Caco-2 (cell line): ENCODE data around the gene P2RX2. TPM values are rescaled to one million over a fixed set of nuclear protein-coding genes. Genes with fewer than 3 reads are reported as not detected.

ENCODE experiments used
- BruUV-seq: library from RNA; stranded (reverse); fragments of 400-500 nt; replicated peaks from 2 replicates; lab custom pipeline; 2021; lab: Mats Ljungman, UMichigan
- CTCF ChIA-PET: fragments of 300-600 bp; sonication (Branson Sonifier 250); formaldehyde crosslinking; loops from one replicate; lab custom pipeline; 2022; ENCODE audit warnings: antibody characterized with exemption; lab: Charles Lee
- POLR2A ChIA-PET: fragments of 300-600 bp; sonication (Branson Sonifier 250); formaldehyde crosslinking; loops from one replicate; lab custom pipeline; 2022; ENCODE audit warnings: antibody characterized with exemption; lab: Charles Lee
- DNase-seq, 2 experiments: peaks; one replicate each; pipeline versions ENCODE4 v3.0.0 to v3.0.0-alpha.2; 2020 to 2022
- H3K27me3 ChIP-seq: replicated peaks from 2 replicates; pipeline ENCODE4 v1.6.0; 2011; ENCODE audit warnings: low read length; ENCODE audit not compliant: control insufficient read depth, insufficient read depth
- H3K36me3 ChIP-seq: 2 replicates; pipeline ENCODE4 v1.5.1; 2011; ENCODE audit warnings: low read length; ENCODE audit not compliant: control insufficient read depth, insufficient read depth
- H3K4me1 ChIP-seq: fragments of 250-450 bp; sonication (Bioruptor Pico); 2 replicates; pipeline ENCODE4 v1.5.1; 2020; ENCODE audit warnings: mild to moderate bottlenecking
- H3K4me3 ChIP-seq: 2 replicates; pipeline ENCODE4 v1.5.1; 2011; ENCODE audit warnings: low read depth, mild to moderate bottlenecking, control low read depth, low read length
- H3K9me3 ChIP-seq: fragments of 250-450 bp; sonication (Bioruptor Pico); 2 replicates; pipeline ENCODE4 v1.5.1; 2020; ENCODE audit warnings: mild to moderate bottlenecking, moderate library complexity
- H3K27ac Mint-ChIP-seq: one replicate; pipeline ENCODE4 v1.8.0; 2022; ENCODE audit warnings: mixed read lengths; ENCODE audit not compliant: unreplicated experiment
- H3K27me3 Mint-ChIP-seq: one replicate; pipeline ENCODE4 v1.8.0; 2022; ENCODE audit warnings: mixed read lengths; ENCODE audit not compliant: insufficient read depth, unreplicated experiment
- H3K36me3 Mint-ChIP-seq: one replicate; pipeline ENCODE4 v1.8.0; 2022; ENCODE audit warnings: mild to moderate bottlenecking, mixed read lengths; ENCODE audit not compliant: insufficient read depth, unreplicated experiment
- H3K4me1 Mint-ChIP-seq: one replicate; pipeline ENCODE4 v1.8.0; 2022; ENCODE audit warnings: low read depth, mixed read lengths; ENCODE audit not compliant: unreplicated experiment
- H3K4me3 Mint-ChIP-seq: one replicate; pipeline ENCODE4 v1.8.0; 2022; ENCODE audit warnings: mild to moderate bottlenecking, moderate library complexity, mixed read lengths; ENCODE audit not compliant: unreplicated experiment
- H3K9me3 Mint-ChIP-seq: one replicate; pipeline ENCODE4 v1.8.0; 2022; ENCODE audit warnings: mixed read lengths; ENCODE audit not compliant: unreplicated experiment
- CTCF ChIP-seq, 2 experiments: fragments of 200-600 bp in 1 of 2; IDR thresholded peaks; 1 replicate in 1 of 2; 2 replicates in 1 of 2; pipeline versions ENCODE4 v1.5.1 to v1.8.0; 2011 to 2022; ENCODE audit warnings: antibody characterized with exemption in 1 of 2, control low read depth in 1 of 2, inconsistent platforms in 1 of 2, low read depth in 1 of 2, low read length in 1 of 2, mild to moderate bottlenecking in 1 of 2, moderate library complexity in 1 of 2; ENCODE audit not compliant: insufficient read depth in 1 of 2, severe bottlenecking in 1 of 2, unreplicated experiment in 1 of 2
- intact Hi-C: fragments of 100-400 bp; cut with micrococcal nuclease; formaldehyde crosslinking; loops from one replicate; pipeline ENCODE4 v1.10.0; 2022; ENCODE audit not compliant: unreplicated experiment
- total RNA-seq: library from RNA; stranded (reverse); gene quantifications from 2 replicates; pipeline ENCODE4 v1.2.3, GENCODE V29; 2022

Gene P2RX2
- total RNA-seq, 1 experiment from 2014 or later, result not detected

DNA sequence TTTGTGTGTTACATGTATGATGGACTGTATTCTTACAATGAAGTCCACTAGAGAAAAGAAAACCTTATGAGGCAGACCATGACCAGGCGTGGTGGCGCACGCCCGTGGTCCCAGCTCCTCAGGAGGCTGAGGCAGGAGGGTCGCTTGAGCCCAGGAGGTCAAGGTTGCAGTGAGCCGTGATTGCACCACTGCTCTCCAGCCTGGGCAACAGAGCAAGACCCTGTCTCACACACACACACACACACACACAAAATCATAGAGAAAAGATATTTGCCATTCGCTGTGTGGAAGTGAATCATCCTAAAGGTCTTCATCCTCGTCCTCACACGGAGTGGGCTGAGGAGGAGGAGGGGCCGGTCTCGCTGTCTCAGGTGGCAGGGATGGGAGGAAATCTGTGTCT, 40.5 kb upstream of the P2RX2 start:
- Mint-ChIP-seq H3K27me3 (no peaks in the 10 kb centered on the region), H3K9me3 (no peaks in the 10 kb centered on the region), H3K4me1 (no peaks in the 10 kb centered on the region), H3K36me3 (peaks cover 26% of the 10 kb centered on the region), H3K4me3 (no peak overlapping the region), H3K27ac (no peak overlapping the region)
- no peak for DNase-seq
- Histone ChIP-seq H3K4me3 (no peak overlapping the region), H3K27me3 (no peaks in the 10 kb centered on the region), H3K9me3 (no peaks in the 10 kb centered on the region), H3K36me3 (peaks cover 2% of the 10 kb centered on the region; the same call in 1 of the 2 replicates), H3K4me1 (no peaks in the 10 kb centered on the region)
- no peak for TF ChIP-seq CTCF (IDR thresholded peaks at IDR 0.05; ENCODE audit: insufficient read depth in 1 of 2, low read depth in 1 of 2, low read length in 1 of 2, severe bottlenecking in 1 of 2, unreplicated experiment in 1 of 2)
- intact Hi-C loops, result no loop called here
- no TSS peak for BruUV-seq
- ChIA-PET CTCF (no interaction called here), POLR2A (no interaction called here)

- no TSS peak for BruUV-seq
- no peaks in the 10 kb centered on the region for H3K4me1 Mint-ChIP-seq
- no peak for DNase-seq
- intact Hi-C loops, result no loop called here
- Histone ChIP-seq H3K9me3 (no peaks in the 10 kb centered on the region), H3K27me3 (no peaks in the 10 kb centered on the region), H3K36me3 (peaks cover 2% of the 10 kb centered on the region; the same call in 1 of the 2 replicates), H3K4me1 (no peaks in the 10 kb centered on the region), H3K4me3 (no peak overlapping the region)
- no peak overlapping the region for H3K27ac Mint-ChIP-seq
- ChIA-PET CTCF (no interaction called here), POLR2A (no interaction called here)
- peaks cover 28% of the 10 kb centered on the region for H3K36me3 Mint-ChIP-seq
- no peak for TF ChIP-seq CTCF (IDR thresholded peaks at IDR 0.05; ENCODE audit: insufficient read depth in 1 of 2, low read depth in 1 of 2, low read length in 1 of 2, severe bottlenecking in 1 of 2, unreplicated experiment in 1 of 2)
- no peaks in the 10 kb centered on the region for H3K27me3 Mint-ChIP-seq
- no peaks in the 10 kb centered on the region for H3K9me3 Mint-ChIP-seq
- no peak overlapping the region for H3K4me3 Mint-ChIP-seq
These were observed 39.8 kb upstream of the P2RX2 start for GRCh38 chr12:132578826-132579225.

DNA sequence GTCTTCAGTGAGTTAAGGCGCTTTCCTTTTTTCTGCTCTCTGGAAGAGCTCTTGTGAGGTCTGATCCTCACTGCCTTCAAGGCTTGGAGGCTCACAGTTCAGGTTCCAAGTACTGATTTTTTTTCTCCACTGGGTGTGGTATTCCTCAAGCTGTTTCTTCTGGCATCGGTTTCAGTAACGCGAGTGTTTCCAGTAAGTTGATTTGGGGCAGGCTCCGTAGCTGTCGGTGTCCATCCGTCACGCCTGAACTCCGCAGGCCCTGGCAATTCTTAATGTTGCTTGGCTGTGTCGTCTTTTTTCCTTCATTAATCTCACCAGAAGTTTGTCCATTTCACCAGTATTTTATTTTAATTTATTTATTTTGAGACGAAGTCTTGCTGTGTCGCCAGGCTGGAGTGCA, 38.8 kb upstream of the P2RX2 start:
- CTCF ChIA-PET, result interaction anchor here (0.6 to 1.2 kb wide), 2 partner anchors 19 to 139 kb away, joined by 3 read pairs; no protein-coding TSS in a partner anchor
- Mint-ChIP-seq H3K27ac (no peak overlapping the region), H3K9me3 (no peaks in the 10 kb centered on the region), H3K36me3 (peaks cover 35% of the 10 kb centered on the region), H3K4me1 (no peaks in the 10 kb centered on the region), H3K27me3 (no peaks in the 10 kb centered on the region), H3K4me3 (no peak overlapping the region)
- intact Hi-C loops, result no loop called here
- H3K4me1 ChIP-seq, result no peaks in the 10 kb centered on the region
- no peak for TF ChIP-seq CTCF (IDR thresholded peaks at IDR 0.05; ENCODE audit: insufficient read depth in 1 of 2, low read depth in 1 of 2, low read length in 1 of 2, severe bottlenecking in 1 of 2, unreplicated experiment in 1 of 2)
- peaks cover 2% of the 10 kb centered on the region; the same call in 1 of the 2 replicates for H3K36me3 ChIP-seq
- POLR2A ChIA-PET, result no interaction called here
- no TSS peak for BruUV-seq
- DNase-seq, result no peak
- no peak overlapping the region for H3K4me3 ChIP-seq
- H3K27me3 ChIP-seq, result no peaks in the 10 kb centered on the region
- no peaks in the 10 kb centered on the region for H3K9me3 ChIP-seq
